Vagina (tissue), 2 donors: ENCODE results near the gene NEO1.

Experiments
- CTCF ChIP-seq, 3 experiments: fragments of 450-650 bp in 2 of 3; fragments of 200-600 bp in 1 of 3; sonication (generic) in 1 of 3; IDR thresholded peaks; one replicate each; pipeline ENCODE4 v1.5.1; 2017 to 2019; ENCODE audit warnings: antibody characterized with exemption in 3 of 3, mild to moderate bottlenecking in 2 of 3, moderate library complexity in 2 of 3
- POLR2AphosphoS5 ChIP-seq, 2 donors: sonication (generic); formaldehyde crosslinking; IDR thresholded peaks; one replicate each; pipeline ENCODE4 v1.9.0; 2017; ENCODE audit warnings: antibody characterized with exemption in 2 of 2, mild to moderate bottlenecking in 2 of 2, low read depth in 1 of 2; ENCODE audit not compliant: insufficient read depth in 1 of 2

- no peak for TF ChIP-seq CTCF (IDR thresholded peaks at IDR 0.05)
- no peak for TF ChIP-seq POLR2AphosphoS5 (IDR thresholded peaks at IDR 0.05; ENCODE audit: insufficient read depth in 1 of 2, low read depth in 1 of 2)
Measured at GRCh38 chr15:73322665-73323373, 270.6 kb downstream of the NEO1 start.
